Measurements from ENCODE around the gene KLHL30.

DNA sequence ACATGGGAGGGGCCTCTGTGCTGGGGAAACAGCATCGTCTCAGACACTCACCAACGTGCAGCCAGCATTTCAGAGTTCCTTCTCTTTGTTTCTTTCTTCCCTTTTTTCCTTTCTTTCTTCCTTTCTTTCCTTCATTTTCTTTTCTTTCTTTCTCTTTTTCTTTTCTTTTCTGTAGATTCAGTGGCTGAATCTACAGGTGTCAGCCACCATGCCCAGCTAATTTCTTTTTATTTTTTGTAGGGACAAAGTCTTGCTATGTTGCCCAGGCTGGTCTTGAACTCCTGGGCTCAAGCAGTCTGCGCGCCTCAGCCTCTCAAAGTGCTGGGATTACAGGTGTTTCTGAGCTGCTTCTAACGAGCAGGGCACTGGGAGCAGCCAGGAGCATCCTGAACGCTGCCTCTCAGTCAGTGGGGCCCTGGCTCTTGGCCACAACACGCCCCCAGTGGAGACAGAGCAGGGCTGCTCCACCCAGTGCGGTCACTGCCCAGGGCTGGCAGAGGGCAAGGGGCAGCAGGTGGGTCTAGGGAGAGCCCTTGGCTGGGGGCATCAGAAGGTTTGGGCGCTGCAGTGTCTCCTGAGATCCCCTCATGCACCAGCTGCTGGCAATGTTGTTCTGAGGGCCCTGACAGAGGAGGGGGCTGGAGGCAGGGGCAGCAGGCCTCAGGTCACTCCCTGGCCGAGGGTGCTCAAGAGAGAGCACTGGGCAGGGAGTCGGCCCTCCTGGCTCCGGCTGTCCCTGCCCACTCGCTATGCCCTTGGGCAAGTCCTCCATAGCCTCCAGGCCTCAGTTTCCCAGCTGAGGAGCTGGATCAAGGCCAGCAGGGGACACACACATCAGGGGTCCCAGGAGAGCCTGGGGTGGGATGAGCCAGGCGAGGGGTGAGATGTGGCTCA, 4.7 kb upstream of the KLHL30 start:
- TF ChIP-seq, protein P1, sequence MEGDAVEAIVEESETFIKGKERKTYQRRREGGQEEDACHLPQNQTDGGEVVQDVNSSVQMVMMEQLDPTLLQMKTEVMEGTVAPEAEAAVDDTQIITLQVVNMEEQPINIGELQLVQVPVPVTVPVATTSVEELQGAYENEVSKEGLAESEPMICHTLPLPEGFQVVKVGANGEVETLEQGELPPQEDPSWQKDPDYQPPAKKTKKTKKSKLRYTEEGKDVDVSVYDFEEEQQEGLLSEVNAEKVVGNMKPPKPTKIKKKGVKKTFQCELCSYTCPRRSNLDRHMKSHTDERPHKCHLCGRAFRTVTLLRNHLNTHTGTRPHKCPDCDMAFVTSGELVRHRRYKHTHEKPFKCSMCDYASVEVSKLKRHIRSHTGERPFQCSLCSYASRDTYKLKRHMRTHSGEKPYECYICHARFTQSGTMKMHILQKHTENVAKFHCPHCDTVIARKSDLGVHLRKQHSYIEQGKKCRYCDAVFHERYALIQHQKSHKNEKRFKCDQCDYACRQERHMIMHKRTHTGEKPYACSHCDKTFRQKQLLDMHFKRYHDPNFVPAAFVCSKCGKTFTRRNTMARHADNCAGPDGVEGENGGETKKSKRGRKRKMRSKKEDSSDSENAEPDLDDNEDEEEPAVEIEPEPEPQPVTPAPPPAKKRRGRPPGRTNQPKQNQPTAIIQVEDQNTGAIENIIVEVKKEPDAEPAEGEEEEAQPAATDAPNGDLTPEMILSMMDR (IDR thresholded peaks at IDR 0.05; ENCODE audit: low read length), result no peak
- TF ChIP-seq EZH2 (IDR thresholded peaks at IDR 0.05; ENCODE audit: borderline replicate concordance, low read length), result no peak

All from OCI-LY1 (cell line).